Sigmoid colon (tissue), 4 donors: Measurements from ENCODE around the gene IFNAR2.

Experiments
- CTCF ChIP-seq, 4 experiments: fragments of 450-650 bp in 3 of 4; fragments of 200-600 bp in 1 of 4; IDR thresholded peaks; one replicate each; pipeline ENCODE4 v1.5.1; 2016 to 2019; ENCODE audit warnings: antibody characterized with exemption in 4 of 4, mild to moderate bottlenecking in 3 of 4, moderate library complexity in 2 of 4
- POLR2A ChIP-seq, 2 donors: fragments of 450-650 bp; IDR thresholded peaks; one replicate each; pipeline ENCODE4 v1.6.1; 2016; ENCODE audit warnings: antibody characterized with exemption in 2 of 2, mild to moderate bottlenecking in 2 of 2, moderate library complexity in 2 of 2
- POLR2AphosphoS5 ChIP-seq, 4 donors: sonication (generic); formaldehyde crosslinking; IDR thresholded peaks; one replicate each; pipeline ENCODE4 v1.6.1; 2017; ENCODE audit warnings: antibody characterized with exemption in 4 of 4

DNA sequence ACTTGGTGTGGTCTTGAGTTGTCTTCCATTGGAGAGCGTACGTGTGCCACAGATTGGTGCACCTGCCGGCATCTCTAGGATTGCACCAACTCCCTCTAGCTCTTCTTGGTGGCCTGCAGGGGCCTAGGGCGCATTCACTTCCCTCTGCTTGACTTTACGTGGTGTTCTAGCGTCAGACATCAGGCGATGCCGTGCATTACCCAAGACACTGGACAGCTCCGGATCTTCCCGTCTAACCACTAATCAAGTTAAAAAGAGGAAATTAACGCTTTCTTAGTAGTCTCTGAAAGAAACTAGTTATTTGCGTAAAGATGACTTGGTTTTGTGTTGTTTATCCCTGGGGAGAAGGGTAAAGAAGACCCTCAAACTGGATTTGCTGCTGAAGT, 35.9 kb downstream of the IFNAR2 start:
- TF ChIP-seq CTCF (IDR thresholded peaks at IDR 0.05) (no peak), POLR2A (IDR thresholded peaks at IDR 0.05) (no peak), POLR2AphosphoS5 (IDR thresholded peaks at IDR 0.05) (peak in 1 of 4 donors; percentile 14)
